Subcutaneous abdominal adipose tissue (tissue), 5 donors: ENCODE measurements around the gene TMEM267.
"Not testable (repeated sequence)": the region's sequence is repeated elsewhere in the genome, so short reads cannot be mapped to it uniquely, and the experiment has no call there.

ENCODE experiments used
- H3K27ac ChIP-seq: one replicate; pipeline ENCODE4 v1.7.0; 2013; ENCODE audit warnings: low read depth, mild to moderate bottlenecking, inconsistent platforms, low read length, moderate library complexity
- H3K27me3 ChIP-seq, 5 donors: one replicate each; pipeline ENCODE4 v1.7.0; 2013; ENCODE audit warnings: low read length in 5 of 5, inconsistent platforms in 1 of 5; ENCODE audit not compliant: control insufficient read depth in 5 of 5, insufficient read depth in 4 of 5
- H3K36me3 ChIP-seq, 5 donors: one replicate each; pipeline ENCODE4 v1.7.0; 2013; ENCODE audit warnings: low read length in 5 of 5; ENCODE audit not compliant: control insufficient read depth in 5 of 5, insufficient read depth in 5 of 5
- H3K4me1 ChIP-seq, 5 donors: one replicate each; pipeline ENCODE4 v1.7.0; 2013; ENCODE audit warnings: low read length in 5 of 5, mild to moderate bottlenecking in 3 of 5, moderate library complexity in 1 of 5; ENCODE audit not compliant: control insufficient read depth in 5 of 5, insufficient read depth in 5 of 5
- H3K4me3 ChIP-seq, 5 donors: one replicate each; pipeline ENCODE4 v1.7.0; 2013; ENCODE audit warnings: low read length in 5 of 5, low read depth in 1 of 5
- H3K9ac ChIP-seq, 5 donors: one replicate each; pipeline ENCODE4 v1.7.0; 2013; ENCODE audit warnings: low read length in 5 of 5, mild to moderate bottlenecking in 4 of 5, moderate library complexity in 3 of 5
- H3K9me3 ChIP-seq, 5 donors: one replicate each; pipeline ENCODE4 v1.7.0; 2013; ENCODE audit warnings: low read length in 5 of 5; ENCODE audit not compliant: control insufficient read depth in 5 of 5
- donor health status: healthy.
- donor health status: healthy.
- donor health status: healthy.
- donor health status: healthy.
- donor health status: healthy.

Gene TMEM267

DNA sequence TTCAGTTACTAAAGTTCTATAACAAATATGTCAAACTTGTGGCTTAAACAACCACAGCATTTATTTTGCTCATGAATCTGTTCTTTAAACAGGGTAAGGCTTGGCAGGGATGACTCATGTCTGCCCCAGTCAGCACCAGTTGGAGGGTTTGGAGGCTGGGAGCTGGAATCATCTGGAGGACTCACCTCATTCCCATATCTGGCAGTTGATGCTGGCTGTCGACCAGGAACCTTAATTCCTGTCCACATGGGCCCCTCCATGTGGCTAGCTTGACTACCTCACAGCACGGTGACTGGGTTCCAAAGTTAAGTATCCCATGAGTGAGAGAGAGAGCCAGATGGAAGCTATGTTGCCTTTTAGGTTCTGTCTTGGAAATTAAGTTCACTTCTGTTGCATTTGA lies 57.7 kb downstream of the TMEM267 start:
- H3K4me3 ChIP-seq = no peak overlapping the region
- no peaks in the 10 kb centered on the region for H3K9me3 ChIP-seq
- no peak overlapping the region for H3K9ac ChIP-seq
- H3K27me3 ChIP-seq = no peaks in the 10 kb centered on the region
- H3K27ac ChIP-seq = no peak overlapping the region
- no peaks in the 10 kb centered on the region for H3K36me3 ChIP-seq
- no peaks in the 10 kb centered on the region for H3K4me1 ChIP-seq

DNA sequence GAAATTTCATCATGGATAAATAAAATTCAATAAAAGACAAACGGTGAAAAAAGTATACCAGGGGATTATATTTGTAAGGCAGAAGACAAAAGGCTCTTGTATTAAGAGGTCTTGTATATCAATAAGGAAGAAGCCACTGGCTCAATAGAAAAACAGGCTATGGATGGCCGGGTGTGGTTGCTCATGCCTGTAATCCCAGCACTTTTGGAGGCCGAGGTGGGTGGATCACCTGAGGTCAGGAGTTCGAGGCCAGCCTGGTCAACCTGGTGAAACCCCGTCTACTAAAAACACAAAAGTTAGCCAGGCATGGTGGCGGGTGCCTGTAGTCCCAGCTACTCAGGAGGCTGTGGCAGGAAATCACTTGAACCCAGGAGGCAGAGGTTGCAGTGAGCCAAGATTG lies 60.6 kb downstream of the TMEM267 start:
- H3K9ac ChIP-seq, H3K9me3 ChIP-seq, H3K4me3 ChIP-seq, H3K27ac ChIP-seq, H3K4me1 ChIP-seq, H3K27me3 ChIP-seq, H3K36me3 ChIP-seq: not testable (repeated sequence)

DNA sequence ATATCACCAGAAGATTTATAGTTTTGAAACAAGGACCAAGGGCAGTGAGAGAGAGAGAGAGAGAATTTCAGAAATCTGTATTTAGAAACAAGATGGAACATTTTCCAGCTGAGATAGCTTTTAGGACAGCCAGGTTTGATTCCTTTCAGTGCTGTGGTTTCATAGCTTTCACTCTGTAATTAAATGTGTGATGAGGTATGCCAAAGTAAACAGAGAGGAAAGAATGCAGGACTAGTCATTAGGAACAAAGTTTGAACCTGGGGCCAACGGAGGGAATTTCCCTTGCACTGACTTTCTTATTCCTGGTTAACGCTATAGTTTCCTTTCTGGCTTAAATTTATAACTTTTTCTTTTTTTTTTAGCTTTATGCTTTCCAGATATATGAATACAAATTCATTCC lies 61.5 kb downstream of the TMEM267 start:
- H3K4me1 ChIP-seq = no peaks in the 10 kb centered on the region
- H3K4me3 ChIP-seq = no peak overlapping the region
- H3K27ac ChIP-seq = no peak overlapping the region
- H3K27me3 ChIP-seq = no peaks in the 10 kb centered on the region
- no peak overlapping the region for H3K9ac ChIP-seq
- H3K36me3 ChIP-seq = no peaks in the 10 kb centered on the region
- H3K9me3 ChIP-seq = no peaks in the 10 kb centered on the region

DNA sequence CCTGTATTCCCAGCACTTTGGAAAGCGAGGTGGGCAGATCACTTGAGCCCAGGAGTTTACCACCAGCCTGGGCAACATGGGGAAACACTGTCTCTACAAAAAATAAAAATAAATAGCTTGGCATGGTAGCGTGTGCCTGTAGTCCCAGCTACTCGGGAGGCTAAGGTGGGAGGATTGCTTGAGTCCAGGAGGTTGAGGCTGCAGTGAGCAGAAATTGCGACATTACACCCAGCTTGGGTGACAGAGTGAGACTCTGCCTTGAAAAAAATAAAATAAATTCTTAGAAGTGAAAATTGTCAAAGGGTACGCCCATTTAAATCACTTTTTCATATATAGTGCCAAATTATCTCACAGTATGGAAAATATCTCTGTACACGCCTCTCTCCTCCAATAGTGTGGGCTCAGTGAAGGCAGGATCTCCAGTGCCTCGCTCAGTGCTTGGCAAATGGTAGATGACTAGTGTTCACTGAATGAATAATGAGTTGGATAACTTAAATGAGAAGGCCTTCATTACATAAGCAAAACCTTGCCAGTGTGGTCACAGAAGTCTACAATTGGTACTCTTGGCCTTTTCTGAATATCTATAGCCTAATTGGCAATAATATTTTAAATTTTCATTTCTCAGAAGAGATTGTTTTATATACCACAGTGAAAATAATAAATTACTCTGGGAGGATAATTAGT lies 62.1 kb downstream of the TMEM267 start:
- Histone ChIP-seq H3K4me3 (no peak overlapping the region), H3K27ac (no peak overlapping the region), H3K9ac (no peak overlapping the region), H3K4me1 (no peaks in the 10 kb centered on the region), H3K9me3 (no peaks in the 10 kb centered on the region), H3K36me3 (no peaks in the 10 kb centered on the region), H3K27me3 (no peaks in the 10 kb centered on the region)

DNA sequence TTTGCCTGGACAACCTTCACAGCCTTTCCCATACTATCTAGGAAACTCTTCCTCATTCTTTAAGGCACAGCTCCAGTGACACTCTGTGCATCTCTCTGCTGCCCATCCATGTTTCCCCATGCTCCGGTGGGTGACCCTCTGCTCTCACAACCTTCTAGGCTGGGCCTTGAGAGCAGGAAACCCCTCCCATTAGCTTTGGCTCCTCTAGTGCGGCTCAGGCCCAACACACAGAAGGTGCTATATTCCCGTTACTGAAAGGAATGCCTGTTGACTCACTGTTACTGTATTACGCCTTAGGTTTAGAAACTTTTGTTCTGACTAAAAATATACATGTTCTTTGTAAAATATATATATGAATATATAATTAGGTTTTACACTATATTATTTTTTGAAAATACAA lies 63.4 kb downstream of the TMEM267 start:
- Histone ChIP-seq H3K27ac (no peak overlapping the region), H3K9me3 (no peaks in the 10 kb centered on the region), H3K4me3 (no peak overlapping the region), H3K4me1 (no peaks in the 10 kb centered on the region), H3K27me3 (no peaks in the 10 kb centered on the region), H3K9ac (no peak overlapping the region), H3K36me3 (no peaks in the 10 kb centered on the region)

DNA sequence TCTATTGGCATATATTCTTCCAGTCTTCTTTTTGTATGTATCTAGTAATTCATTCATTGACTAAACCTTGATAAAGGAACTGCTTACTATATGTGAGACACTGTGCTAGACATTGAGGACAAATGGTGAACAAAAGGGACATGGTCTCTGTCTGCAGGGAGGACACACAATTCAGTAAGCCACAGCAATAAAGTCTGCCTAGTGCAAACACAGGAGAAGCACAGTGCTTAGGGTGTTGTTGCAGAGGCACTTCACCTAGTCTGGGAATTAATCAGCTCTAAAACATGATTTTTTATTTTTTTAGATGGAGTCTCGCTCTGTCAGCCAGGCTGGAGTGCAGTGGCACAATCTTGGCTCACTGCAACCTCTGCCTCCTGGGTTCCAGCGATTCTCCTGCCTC lies 65.1 kb downstream of the TMEM267 start:
- H3K4me1 ChIP-seq = no peaks in the 10 kb centered on the region
- H3K4me3 ChIP-seq = no peak overlapping the region
- no peaks in the 10 kb centered on the region for H3K27me3 ChIP-seq
- no peak overlapping the region for H3K27ac ChIP-seq
- no peaks in the 10 kb centered on the region for H3K9me3 ChIP-seq
- H3K36me3 ChIP-seq = no peaks in the 10 kb centered on the region
- H3K9ac ChIP-seq = no peak overlapping the region

DNA sequence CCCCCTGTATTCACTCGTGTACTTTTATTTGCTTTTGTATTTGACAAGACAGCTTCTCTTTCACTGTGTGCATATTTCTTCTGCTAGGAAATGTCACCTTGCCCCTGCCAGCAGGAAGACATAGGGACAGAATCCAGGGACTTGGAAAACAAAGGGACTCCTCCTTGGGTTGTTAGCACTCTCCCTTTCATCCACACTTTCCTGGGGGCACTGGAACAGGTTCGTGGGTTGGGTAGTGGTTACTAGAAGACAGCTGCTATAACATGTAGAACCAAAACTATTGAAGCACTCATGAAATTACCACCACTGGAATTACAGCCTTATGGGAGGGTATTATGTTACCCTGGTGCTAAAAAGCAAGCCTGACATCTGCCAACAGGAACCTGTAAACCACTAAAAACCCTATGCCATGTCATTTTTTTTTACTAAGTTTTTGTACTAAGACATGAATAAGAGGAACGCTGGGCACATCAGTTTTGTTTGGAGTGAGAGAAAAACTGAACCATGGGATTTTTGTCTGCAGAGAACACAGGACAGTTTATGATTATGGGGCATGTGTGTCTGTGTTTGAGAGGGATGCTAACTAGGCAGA lies 66.8 kb downstream of the TMEM267 start:
- H3K4me1 ChIP-seq = no peaks in the 10 kb centered on the region
- H3K36me3 ChIP-seq = no peaks in the 10 kb centered on the region
- H3K27me3 ChIP-seq = no peaks in the 10 kb centered on the region
- no peak overlapping the region for H3K4me3 ChIP-seq
- H3K9me3 ChIP-seq = no peaks in the 10 kb centered on the region
- no peak overlapping the region for H3K9ac ChIP-seq
- H3K27ac ChIP-seq = no peak overlapping the region

DNA sequence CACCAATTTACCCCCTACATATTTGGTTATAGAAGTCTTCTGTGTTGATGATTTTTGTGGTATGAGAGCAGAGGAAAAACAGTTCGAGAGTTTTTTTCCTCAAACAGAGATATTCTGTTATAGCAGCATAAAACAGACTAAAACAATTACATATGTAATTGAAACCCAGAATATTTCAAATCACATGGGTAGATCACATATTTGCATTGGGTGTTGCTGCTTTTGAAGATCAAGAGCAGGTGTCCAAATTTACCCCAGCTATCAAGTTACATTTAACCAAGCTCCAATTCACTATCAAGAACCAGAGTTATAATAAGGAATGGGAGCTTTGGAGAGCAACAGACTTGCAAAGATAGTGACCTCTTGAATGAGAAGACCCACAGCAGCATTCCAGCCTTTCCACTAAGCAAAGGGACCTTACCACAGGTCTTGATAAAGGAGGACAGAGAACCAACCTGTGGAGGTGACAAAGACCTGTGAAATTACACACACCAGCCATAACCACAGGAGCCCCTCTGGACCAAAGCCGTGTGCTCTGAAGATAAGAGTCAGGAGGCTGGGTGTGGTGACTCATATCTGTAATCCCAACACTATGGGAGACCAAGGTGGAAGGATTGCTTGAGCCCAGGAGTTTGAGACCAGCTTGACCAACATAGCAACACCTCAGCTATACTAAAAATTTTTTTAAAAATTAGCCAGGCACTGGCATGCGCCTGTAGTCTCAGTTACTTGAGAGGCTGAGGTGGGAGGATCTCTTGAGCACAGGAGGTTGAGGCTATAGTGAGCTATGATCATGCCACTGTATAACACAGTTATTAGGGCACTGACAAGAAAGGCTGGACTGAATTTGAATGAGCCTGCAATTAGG lies 67.5 kb downstream of the TMEM267 start:
- no peaks in the 10 kb centered on the region for H3K36me3 ChIP-seq
- no peak overlapping the region for H3K27ac ChIP-seq

DNA sequence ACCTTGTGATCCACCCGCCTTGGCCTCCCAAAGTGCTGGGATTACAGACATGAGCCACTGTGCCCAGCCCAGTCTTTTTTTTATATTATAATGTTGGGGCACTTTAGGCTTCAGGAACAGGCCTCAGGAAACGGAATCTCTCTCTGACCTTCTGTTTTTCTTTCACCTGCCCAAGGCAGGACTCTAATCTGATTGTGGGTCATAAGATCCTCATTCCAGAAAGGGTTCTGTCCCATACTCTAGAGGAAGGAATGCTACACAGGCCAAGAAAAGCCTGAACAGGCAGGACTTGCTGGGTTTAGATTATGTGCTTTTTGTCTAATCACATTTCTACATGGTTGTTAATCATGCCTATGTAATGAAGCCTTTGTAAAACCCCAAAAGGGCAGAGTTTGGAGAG lies 69.7 kb downstream of the TMEM267 start:
- no peaks in the 10 kb centered on the region for H3K36me3 ChIP-seq
- no peak overlapping the region for H3K27ac ChIP-seq
- H3K4me3 ChIP-seq = no peak overlapping the region
- H3K4me1 ChIP-seq = no peaks in the 10 kb centered on the region
- H3K9ac ChIP-seq = no peak overlapping the region
- H3K27me3 ChIP-seq = no peaks in the 10 kb centered on the region
- H3K9me3 ChIP-seq = no peaks in the 10 kb centered on the region

More for the DNA sequence above, 67.5 kb downstream of the TMEM267 start:
- Histone ChIP-seq H3K9ac (no peak overlapping the region), H3K9me3 (no peaks in the 10 kb centered on the region), H3K4me3 (no peak overlapping the region), H3K27me3 (no peaks in the 10 kb centered on the region), H3K4me1 (no peaks in the 10 kb centered on the region)

DNA sequence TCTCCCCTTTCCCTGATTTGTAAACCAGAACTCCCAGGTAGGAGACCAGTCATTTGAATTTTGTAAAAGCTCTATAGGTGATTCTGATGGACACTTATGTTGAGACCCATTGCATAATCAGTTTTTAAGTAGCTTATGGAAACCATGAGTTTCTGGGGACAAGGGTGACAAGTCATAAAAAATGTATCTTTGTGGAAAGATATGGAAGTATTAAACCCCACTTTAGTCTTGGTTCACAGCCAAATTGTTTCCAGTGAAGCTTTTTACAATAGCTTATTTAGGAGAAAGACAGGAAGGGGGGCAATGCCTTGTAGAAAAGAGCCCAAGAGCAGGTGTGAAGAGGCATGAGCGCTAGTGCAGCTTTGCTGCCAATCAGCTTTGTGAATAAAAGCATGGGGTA lies 71.0 kb downstream of the TMEM267 start:
- Histone ChIP-seq H3K27me3 (no peaks in the 10 kb centered on the region), H3K4me1 (no peaks in the 10 kb centered on the region), H3K4me3 (no peak overlapping the region), H3K9ac (no peak overlapping the region), H3K9me3 (no peaks in the 10 kb centered on the region), H3K36me3 (no peaks in the 10 kb centered on the region), H3K27ac (no peak overlapping the region)
